ENCODE measurements around the gene WASF2.
"Not testable (repeated sequence)": the region's sequence is repeated elsewhere in the genome, so short reads cannot be mapped to it uniquely, and the experiment has no call there.

WASF2 gene

GRCh38 chr1:27473755-27474154 is 16.2 kb downstream of the WASF2 start:
- Histone ChIP-seq H4K20me1 (ENCODE audit: insufficient read depth, low read length) (peaks cover 50% of the 10 kb centered on the region), H3K4me2 (ENCODE audit: insufficient read depth, low read length) (no peak overlapping the region), H3K9me3 (ENCODE audit: insufficient read depth, low read length, severe bottlenecking) (no peaks in the 10 kb centered on the region), H3K79me2 (ENCODE audit: insufficient read depth, low read length) (peaks cover 97% of the 10 kb centered on the region), H2AFZ (ENCODE audit: low read depth, low read length) (no peak overlapping the region), H3K27me3 (ENCODE audit: insufficient read depth, low read length, poor library complexity) (no peaks in the 10 kb centered on the region), H3K4me1 (ENCODE audit: insufficient read depth, low read length) (peaks cover 3% of the 10 kb centered on the region; the same call in 1 of the 2 replicates), H3K4me3 (ENCODE audit: low read depth in 1 of 2, low read length in 2 of 2) (no peak overlapping the region), H3K27ac (ENCODE audit: low read length) (no peak overlapping the region), H3K9ac (ENCODE audit: low read depth, low read length) (no peak overlapping the region), H3K36me3 (ENCODE audit: insufficient read depth, low read length) (0 out of 2 replicates have a peak, but pooled peaks cover 2% of the 10 kb centered on the region)
- no peak for ATAC-seq (ENCODE audit: insufficient read depth, low read depth)
- no peak for DNase-seq
- TF ChIP-seq CTCF (IDR thresholded peaks at IDR 0.05; ENCODE audit: borderline replicate concordance, extremely low read depth, low read length, poor library complexity, severe bottlenecking) (no peak), EZH2 (IDR thresholded peaks at IDR 0.05; ENCODE audit: borderline replicate concordance, low read depth, low read length, severe bottlenecking) (no peak)

- not testable (repeated sequence) for DNase-seq; H3K36me3 ChIP-seq (ENCODE audit: insufficient read depth, low read length); ATAC-seq (ENCODE audit: insufficient read depth, low read depth); H3K27ac ChIP-seq (ENCODE audit: low read length); H3K9me3 ChIP-seq (ENCODE audit: insufficient read depth, low read length, severe bottlenecking); H3K9ac ChIP-seq (ENCODE audit: low read depth, low read length); H3K4me1 ChIP-seq (ENCODE audit: insufficient read depth, low read length); H2AFZ ChIP-seq (ENCODE audit: low read depth, low read length); H3K4me2 ChIP-seq (ENCODE audit: insufficient read depth, low read length); H3K27me3 ChIP-seq (ENCODE audit: insufficient read depth, low read length, poor library complexity); H3K4me3 ChIP-seq (ENCODE audit: low read depth in 1 of 2, low read length in 2 of 2)
- H4K20me1 ChIP-seq (ENCODE audit: insufficient read depth, low read length): peaks cover 49% of the 10 kb centered on the region
- peaks cover 99% of the 10 kb centered on the region for H3K79me2 ChIP-seq (ENCODE audit: insufficient read depth, low read length)
These were observed 17.9 kb downstream of the WASF2 start for GRCh38 chr1:27472098-27472497.

- Histone ChIP-seq H4K20me1 (ENCODE audit: insufficient read depth, low read length) (peaks cover 47% of the 10 kb centered on the region), H3K9me3 (ENCODE audit: insufficient read depth, low read length, severe bottlenecking) (no peaks in the 10 kb centered on the region), H3K4me2 (ENCODE audit: insufficient read depth, low read length) (no peak overlapping the region), H3K4me1 (ENCODE audit: insufficient read depth, low read length) (no peaks in the 10 kb centered on the region), H3K9ac (ENCODE audit: low read depth, low read length) (no peak overlapping the region), H2AFZ (ENCODE audit: low read depth, low read length) (no peak overlapping the region), H3K4me3 (ENCODE audit: low read depth in 1 of 2, low read length in 2 of 2) (no peak overlapping the region), H3K79me2 (ENCODE audit: insufficient read depth, low read length) (peaks cover 99% of the 10 kb centered on the region), H3K27me3 (ENCODE audit: insufficient read depth, low read length, poor library complexity) (no peaks in the 10 kb centered on the region), H3K36me3 (ENCODE audit: insufficient read depth, low read length) (peaks cover 4% of the 10 kb centered on the region; the same call in 1 of the 2 replicates), H3K27ac (ENCODE audit: low read length) (no peak overlapping the region)
- DNase-seq (no peak), ATAC-seq (ENCODE audit: insufficient read depth, low read depth) (no peak)
- TF ChIP-seq EZH2 (IDR thresholded peaks at IDR 0.05; ENCODE audit: borderline replicate concordance, low read depth, low read length, severe bottlenecking) (no peak), CTCF (IDR thresholded peaks at IDR 0.05; ENCODE audit: borderline replicate concordance, extremely low read depth, low read length, poor library complexity, severe bottlenecking) (no peak)
These were observed 18.5 kb downstream of the WASF2 start for GRCh38 chr1:27471477-27471876.

GRCh38 chr1:27469334-27469733 is 20.6 kb downstream of the WASF2 start:
- no peak for TF ChIP-seq CTCF (IDR thresholded peaks at IDR 0.05; ENCODE audit: borderline replicate concordance, extremely low read depth, low read length, poor library complexity, severe bottlenecking)
- no peak for TF ChIP-seq EZH2 (IDR thresholded peaks at IDR 0.05; ENCODE audit: borderline replicate concordance, low read depth, low read length, severe bottlenecking)
- no peak for ATAC-seq (ENCODE audit: insufficient read depth, low read depth)
- Histone ChIP-seq H3K36me3 (ENCODE audit: insufficient read depth, low read length) (peaks cover 13% of the 10 kb centered on the region), H3K4me2 (ENCODE audit: insufficient read depth, low read length) (no peak overlapping the region), H3K4me3 (ENCODE audit: low read depth in 1 of 2, low read length in 2 of 2) (no peak overlapping the region), H2AFZ (ENCODE audit: low read depth, low read length) (no peak overlapping the region), H3K27ac (ENCODE audit: low read length) (no peak overlapping the region), H3K9ac (ENCODE audit: low read depth, low read length) (no peak overlapping the region), H3K27me3 (ENCODE audit: insufficient read depth, low read length, poor library complexity) (no peaks in the 10 kb centered on the region), H3K9me3 (ENCODE audit: insufficient read depth, low read length, severe bottlenecking) (no peaks in the 10 kb centered on the region), H3K4me1 (ENCODE audit: insufficient read depth, low read length) (no peaks in the 10 kb centered on the region), H3K79me2 (ENCODE audit: insufficient read depth, low read length) (peaks cover 99% of the 10 kb centered on the region), H4K20me1 (ENCODE audit: insufficient read depth, low read length) (peaks cover 48% of the 10 kb centered on the region; the same call in 1 of the 2 replicates)
- no peak for DNase-seq

GRCh38 chr1:27468378-27468777 is 21.6 kb downstream of the WASF2 start:
- not testable (repeated sequence) for H3K27ac ChIP-seq (ENCODE audit: low read length); H3K9me3 ChIP-seq (ENCODE audit: insufficient read depth, low read length, severe bottlenecking); H2AFZ ChIP-seq (ENCODE audit: low read depth, low read length); ATAC-seq (ENCODE audit: insufficient read depth, low read depth); DNase-seq; H3K4me3 ChIP-seq (ENCODE audit: low read depth in 1 of 2, low read length in 2 of 2); H3K27me3 ChIP-seq (ENCODE audit: insufficient read depth, low read length, poor library complexity); H3K4me1 ChIP-seq (ENCODE audit: insufficient read depth, low read length); H3K4me2 ChIP-seq (ENCODE audit: insufficient read depth, low read length); H3K9ac ChIP-seq (ENCODE audit: low read depth, low read length)
- H4K20me1 ChIP-seq (ENCODE audit: insufficient read depth, low read length): peaks cover 41% of the 10 kb centered on the region; the same call in 1 of the 2 replicates
- H3K79me2 ChIP-seq (ENCODE audit: insufficient read depth, low read length): peaks cover 99% of the 10 kb centered on the region
- H3K36me3 ChIP-seq (ENCODE audit: insufficient read depth, low read length): peaks cover 13% of the 10 kb centered on the region

Measured in DND-41 (cell line).